Mucosa of descending colon (tissue), 3 donors: ENCODE data around the gene UTP15. TPM values are rescaled to one million over a fixed set of nuclear protein-coding genes. Genes with fewer than 3 reads are reported as not detected.

ENCODE experiments used
- ATAC-seq: fragments of 200-7000 bp; cut with Tn5 transposase; one replicate; pipeline ENCODE4 v1.9.1; 2020; ENCODE audit warnings: mild to moderate bottlenecking, moderate library complexity
- DNase-seq, 3 donors: peaks; one replicate each; pipeline ENCODE4 v3.0.0-alpha.2; 2020
- H3K36me3 ChIP-seq: fragments of 200-600 bp; one replicate; pipeline ENCODE4 v1.8.0; 2021; ENCODE audit warnings: low read depth, mild to moderate bottlenecking
- H3K4me1 ChIP-seq: fragments of 200-600 bp; one replicate; pipeline ENCODE4 v1.8.0; 2021; ENCODE audit warnings: low read depth, mild to moderate bottlenecking
- H3K4me3 ChIP-seq: fragments of 200-600 bp; one replicate; pipeline ENCODE4 v1.8.0; 2021; ENCODE audit warnings: mild to moderate bottlenecking
- H3K9me3 ChIP-seq: fragments of 200-600 bp; one replicate; pipeline ENCODE4 v1.8.0; 2021; ENCODE audit warnings: mild to moderate bottlenecking
- intact Hi-C, 2 donors: fragments of 100-400 bp; cut with DNase I in 1 of 2; cut with micrococcal nuclease in 1 of 2; formaldehyde crosslinking; loops; one replicate each; pipeline versions ENCODE4 v1.11.0 to v1.11.1; 2022; cut with DNase I, micrococcal nuclease
- total RNA-seq, 3 donors: library from RNA; stranded (reverse); fragmentation: NEBNext Ultra II Directional in 2 of 3; extraction: Animal tissue kit (Norgen Biotek cat#: 25700) in 2 of 3; gene quantifications; one replicate each; pipeline versions ENCODE4 v1.2.1 to v1.2.4, GENCODE V29; 2021 to 2023
- TF ChIP-seq, protein P1 (sequence below): fragments of 200-600 bp; IDR thresholded peaks from one replicate; pipeline ENCODE4 v1.8.0; 2022; ENCODE audit warnings: antibody characterized with exemption, mild to moderate bottlenecking
- donor health status: DM: no; HTN: no; CAD: no; lungs with moderate emphysema.
- donor health status: DM: no; HTN: no; CAD: no.
- donor health status: DM: no; HTN: yes; CAD: no.

UTP15 gene
- total RNA-seq, 3 donors from 2014 or later, result 11.9 to 15.0 (median 13.5) TPM

GRCh38 chr5:73565969-73566547, 515 bp downstream of the UTP15 start:
- DNase-seq (no peak), ATAC-seq (no peak)
- TF ChIP-seq, protein P1, sequence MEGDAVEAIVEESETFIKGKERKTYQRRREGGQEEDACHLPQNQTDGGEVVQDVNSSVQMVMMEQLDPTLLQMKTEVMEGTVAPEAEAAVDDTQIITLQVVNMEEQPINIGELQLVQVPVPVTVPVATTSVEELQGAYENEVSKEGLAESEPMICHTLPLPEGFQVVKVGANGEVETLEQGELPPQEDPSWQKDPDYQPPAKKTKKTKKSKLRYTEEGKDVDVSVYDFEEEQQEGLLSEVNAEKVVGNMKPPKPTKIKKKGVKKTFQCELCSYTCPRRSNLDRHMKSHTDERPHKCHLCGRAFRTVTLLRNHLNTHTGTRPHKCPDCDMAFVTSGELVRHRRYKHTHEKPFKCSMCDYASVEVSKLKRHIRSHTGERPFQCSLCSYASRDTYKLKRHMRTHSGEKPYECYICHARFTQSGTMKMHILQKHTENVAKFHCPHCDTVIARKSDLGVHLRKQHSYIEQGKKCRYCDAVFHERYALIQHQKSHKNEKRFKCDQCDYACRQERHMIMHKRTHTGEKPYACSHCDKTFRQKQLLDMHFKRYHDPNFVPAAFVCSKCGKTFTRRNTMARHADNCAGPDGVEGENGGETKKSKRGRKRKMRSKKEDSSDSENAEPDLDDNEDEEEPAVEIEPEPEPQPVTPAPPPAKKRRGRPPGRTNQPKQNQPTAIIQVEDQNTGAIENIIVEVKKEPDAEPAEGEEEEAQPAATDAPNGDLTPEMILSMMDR, result no peak
- Histone ChIP-seq H3K36me3 (no peaks in the 10 kb centered on the region), H3K4me3 (peak overlapping the region; percentile 45), H3K9me3 (no peaks in the 10 kb centered on the region), H3K4me1 (peaks cover 19% of the 10 kb centered on the region)
- intact Hi-C loops, result no loop called here

- intact Hi-C loops, result no loop called here
- TF ChIP-seq, protein P1, result no peak
Observed at GRCh38 chr5:73582285-73583145, 17.0 kb downstream of the UTP15 start.

DNA sequence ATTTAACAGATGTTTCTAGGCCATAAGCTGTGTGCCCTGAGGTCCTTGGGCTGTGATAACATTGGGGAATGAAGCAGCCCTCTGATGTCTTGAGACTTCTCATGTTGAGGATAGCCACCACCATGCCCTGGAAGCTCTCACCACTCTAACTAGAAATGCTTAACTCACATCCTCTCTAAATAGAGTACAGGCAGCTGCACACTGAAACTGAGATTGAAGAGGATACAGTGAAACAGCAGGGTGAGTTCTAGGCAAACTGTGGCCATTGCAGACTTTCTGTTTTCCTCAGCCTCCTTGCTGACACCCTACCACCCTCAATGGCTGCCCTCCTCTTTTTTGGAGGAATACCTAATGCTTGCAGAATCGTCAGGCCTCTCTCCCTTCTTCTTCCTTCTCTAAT, 22.4 kb downstream of the UTP15 start:
- intact Hi-C loops, result no loop called here
- no peaks in the 10 kb centered on the region for H3K4me1 ChIP-seq
- H3K9me3 ChIP-seq, result no peaks in the 10 kb centered on the region
- H3K36me3 ChIP-seq, result no peaks in the 10 kb centered on the region
- H3K4me3 ChIP-seq, result no peak overlapping the region
- no peak for ATAC-seq
- DNase-seq, result no peak
- TF ChIP-seq, protein P1, result no peak

More at GRCh38 chr5:73582285-73583145, 17.0 kb downstream of the UTP15 start:
- H3K4me1 ChIP-seq, result no peaks in the 10 kb centered on the region
- no peak for DNase-seq
- H3K36me3 ChIP-seq, result peaks cover 6% of the 10 kb centered on the region
- no peak for ATAC-seq
- no peaks in the 10 kb centered on the region for H3K9me3 ChIP-seq
- H3K4me3 ChIP-seq, result no peak overlapping the region

GRCh38 chr5:73591102-73591695, 25.7 kb downstream of the UTP15 start:
- TF ChIP-seq, protein P1, result peak; percentile 62
- DNase-seq (peak in 1 of 3 donors; percentile 89), ATAC-seq (peak; percentile 82)
- Histone ChIP-seq H3K4me1 (no peaks in the 10 kb centered on the region), H3K36me3 (no peaks in the 10 kb centered on the region), H3K4me3 (no peak overlapping the region), H3K9me3 (no peaks in the 10 kb centered on the region)
- intact Hi-C loops, result loop anchor here (5.0 kb wide), 1 partner anchor 201 kb away; no protein-coding TSS in a partner anchor

GRCh38 chr5:73591698-73592501, 26.4 kb downstream of the UTP15 start:
- ATAC-seq (no peak), DNase-seq (no peak)
- intact Hi-C loops, result loop anchor here (5.0 kb wide), 1 partner anchor 200 kb away; no protein-coding TSS in a partner anchor

More at GRCh38 chr5:73591698-73592501, 26.4 kb downstream of the UTP15 start:
- TF ChIP-seq, protein P1, result no peak
- Histone ChIP-seq H3K4me1 (no peaks in the 10 kb centered on the region), H3K4me3 (no peak overlapping the region), H3K36me3 (no peaks in the 10 kb centered on the region), H3K9me3 (no peaks in the 10 kb centered on the region)
